ENCODE data around the gene EYA4. TPM values are rescaled to one million over a fixed set of nuclear protein-coding genes. Genes with fewer than 3 reads are reported as not detected.

EYA4 gene
- total RNA-seq, 1 experiment from 2014 or later = 10.0 TPM

DNA sequence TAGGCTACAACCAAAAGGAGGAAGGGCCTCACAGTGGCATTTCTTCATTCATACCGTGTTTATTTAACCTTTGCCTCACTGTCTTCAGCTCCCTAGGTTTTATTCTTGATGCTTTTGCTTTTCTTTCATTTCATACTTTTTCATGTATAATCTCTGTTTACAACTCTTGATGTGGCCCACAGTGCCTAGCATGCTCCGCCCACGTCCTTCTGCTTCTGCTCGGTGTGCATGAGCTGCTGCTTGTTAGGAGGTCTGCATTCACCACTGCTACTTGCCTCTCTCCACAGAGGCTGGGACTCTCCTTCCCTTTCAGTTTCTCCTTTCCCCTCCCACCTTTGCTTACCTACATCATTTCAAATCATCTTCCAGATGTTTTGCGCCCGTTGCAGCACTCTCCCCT is 147.6 kb downstream of the EYA4 start:
- intact Hi-C loops (cut with micrococcal nuclease) = no loop called here
- Histone ChIP-seq H3K4me2 (ENCODE audit: low read length) (no peak overlapping the region), H3K4me3 (ENCODE audit: low read length) (no peak overlapping the region), H3K36me3 (ENCODE audit: low read depth, low read length) (no peaks in the 10 kb centered on the region), H3K79me2 (ENCODE audit: low read length) (no peaks in the 10 kb centered on the region), H3K4me1 (ENCODE audit: insufficient read depth, low read length) (no peaks in the 10 kb centered on the region), H3K27ac (ENCODE audit: low read length) (no peak overlapping the region), H2AFZ (ENCODE audit: low read length) (no peak overlapping the region), H3K9me3 (ENCODE audit: low read length) (no peaks in the 10 kb centered on the region), H3K9me2 (replicated peaks; ENCODE audit: low read length) (no peaks in the 10 kb centered on the region), H4K20me1 (ENCODE audit: low read length) (no peaks in the 10 kb centered on the region), H3K9ac (ENCODE audit: low read length) (no peak overlapping the region), H3K27me3 (ENCODE audit: low read length) (no peaks in the 10 kb centered on the region), H3F3A (ENCODE audit: low read length, unreplicated experiment) (no peaks in the 10 kb centered on the region)
- DNase-seq (no peak), ATAC-seq (no peak)
- no TSS peak for BruUV-seq (replicated peaks)
- ChIA-PET POLR2A (ENCODE audit: unreplicated experiment) (no interaction called here), CTCF (no interaction called here)
- TF ChIP-seq EZH2 (IDR thresholded peaks at IDR 0.05; ENCODE audit: low read length, unreplicated experiment) (no peak), EZH2phosphoT487 (IDR thresholded peaks at IDR 0.05; ENCODE audit: borderline replicate concordance, low read length) (no peak), CTCF (conservative IDR thresholded peaks at IDR 0.05; ENCODE audit: low read depth, low read length) (no peak)

DNA sequence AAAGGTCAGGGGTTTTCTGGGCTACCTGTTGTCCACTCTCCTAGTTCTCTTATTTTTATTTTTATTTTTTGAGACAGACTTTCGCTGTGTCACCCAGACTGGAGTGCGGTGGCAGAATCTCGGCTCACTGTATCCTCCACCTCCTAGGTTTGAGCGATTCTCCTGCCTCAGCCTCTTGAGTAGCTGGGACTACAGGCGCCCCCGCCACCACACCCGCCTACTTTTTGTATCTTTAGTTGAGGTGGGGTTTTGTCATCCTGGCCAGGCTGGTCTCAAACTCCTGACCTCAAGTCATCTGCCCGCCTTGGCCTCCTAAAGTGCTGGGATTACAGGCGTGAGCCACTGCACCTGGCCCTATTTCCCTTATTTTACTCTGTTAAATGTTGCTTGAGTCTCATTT is 149.0 kb downstream of the EYA4 start:
- H3K36me3 ChIP-seq (ENCODE audit: low read depth, low read length) = no peaks in the 10 kb centered on the region
- ChIA-PET POLR2A (ENCODE audit: unreplicated experiment) (no interaction called here), CTCF (no interaction called here)
- intact Hi-C loops (cut with micrococcal nuclease) = no loop called here
- H3K9ac ChIP-seq (ENCODE audit: low read length) = no peak overlapping the region
- no peaks in the 10 kb centered on the region for H3K4me1 ChIP-seq (ENCODE audit: insufficient read depth, low read length)
- H3F3A ChIP-seq (ENCODE audit: low read length, unreplicated experiment) = no peaks in the 10 kb centered on the region
- no peaks in the 10 kb centered on the region for H3K79me2 ChIP-seq (ENCODE audit: low read length)
- H3K9me2 ChIP-seq (replicated peaks; ENCODE audit: low read length) = no peaks in the 10 kb centered on the region
- no peak overlapping the region for H2AFZ ChIP-seq (ENCODE audit: low read length)
- DNase-seq (no peak), ATAC-seq (no peak)
- no peaks in the 10 kb centered on the region for H4K20me1 ChIP-seq (ENCODE audit: low read length)
- no peak overlapping the region for H3K4me2 ChIP-seq (ENCODE audit: low read length)
- TF ChIP-seq EZH2 (IDR thresholded peaks at IDR 0.05; ENCODE audit: low read length, unreplicated experiment) (no peak), CTCF (conservative IDR thresholded peaks at IDR 0.05; ENCODE audit: low read depth, low read length) (no peak), EZH2phosphoT487 (IDR thresholded peaks at IDR 0.05; ENCODE audit: borderline replicate concordance, low read length) (no peak)
- H3K27ac ChIP-seq (ENCODE audit: low read length) = no peak overlapping the region
- no peak overlapping the region for H3K4me3 ChIP-seq (ENCODE audit: low read length)
- no peaks in the 10 kb centered on the region for H3K27me3 ChIP-seq (ENCODE audit: low read length)
- H3K9me3 ChIP-seq (ENCODE audit: low read length) = no peaks in the 10 kb centered on the region
- no TSS peak for BruUV-seq (replicated peaks)

DNA sequence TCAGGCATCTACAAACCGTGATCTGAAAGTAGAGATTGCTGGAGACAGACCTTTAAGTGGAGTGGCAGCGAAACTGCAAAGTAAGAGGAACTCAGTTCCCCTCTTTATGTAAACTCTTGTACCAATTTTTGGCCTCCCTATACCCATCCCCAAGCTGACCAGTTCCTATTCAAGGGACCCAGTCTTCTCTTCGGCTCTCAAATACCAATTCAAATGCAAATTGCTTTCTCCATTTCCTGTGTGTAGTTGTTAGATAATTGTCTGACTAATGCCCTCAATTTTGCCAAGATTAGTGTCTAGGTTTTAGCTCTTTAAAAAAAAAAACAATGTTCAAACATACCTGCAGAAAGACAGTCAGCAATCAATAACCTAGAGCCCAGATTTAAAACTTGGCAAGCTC is 150.9 kb downstream of the EYA4 start:
- no peaks in the 10 kb centered on the region for H3K9me2 ChIP-seq (replicated peaks; ENCODE audit: low read length)
- CTCF ChIA-PET = no interaction called here
- BruUV-seq (replicated peaks) = no TSS peak
- no peaks in the 10 kb centered on the region for H3K9me3 ChIP-seq (ENCODE audit: low read length)
- no peaks in the 10 kb centered on the region for H3K27me3 ChIP-seq (ENCODE audit: low read length)
- no peak overlapping the region for H2AFZ ChIP-seq (ENCODE audit: low read length)
- no peak overlapping the region for H3K4me3 ChIP-seq (ENCODE audit: low read length)
- no peaks in the 10 kb centered on the region for H3F3A ChIP-seq (ENCODE audit: low read length, unreplicated experiment)
- intact Hi-C loops (cut with micrococcal nuclease) = no loop called here
- H3K9ac ChIP-seq (ENCODE audit: low read length) = no peak overlapping the region
- ATAC-seq = no peak
- no peaks in the 10 kb centered on the region for H4K20me1 ChIP-seq (ENCODE audit: low read length)
- H3K79me2 ChIP-seq (ENCODE audit: low read length) = no peaks in the 10 kb centered on the region
- no peak for DNase-seq
- H3K4me2 ChIP-seq (ENCODE audit: low read length) = no peak overlapping the region
- no peak overlapping the region for H3K27ac ChIP-seq (ENCODE audit: low read length)
- H3K36me3 ChIP-seq (ENCODE audit: low read depth, low read length) = no peaks in the 10 kb centered on the region
- POLR2A ChIA-PET (ENCODE audit: unreplicated experiment) = no interaction called here
- no peak for TF ChIP-seq CTCF (conservative IDR thresholded peaks at IDR 0.05; ENCODE audit: low read depth, low read length)
- TF ChIP-seq EZH2 (IDR thresholded peaks at IDR 0.05; ENCODE audit: low read length, unreplicated experiment) = no peak
- no peak for TF ChIP-seq EZH2phosphoT487 (IDR thresholded peaks at IDR 0.05; ENCODE audit: borderline replicate concordance, low read length)
- H3K4me1 ChIP-seq (ENCODE audit: insufficient read depth, low read length) = no peaks in the 10 kb centered on the region

All from PC-3 (cell line).